Gastrocnemius medialis (tissue), 4 donors: ENCODE data around the gene ZNF592. TPM values are rescaled to one million over a fixed set of nuclear protein-coding genes. Genes with fewer than 3 reads are reported as not detected.

Experiments used
- ATAC-seq, 2 donors: fragments of 150-250 bp; one replicate each; pipeline ENCODE4 v1.9.1; 2016
- DNase-seq, 2 donors: peaks; one replicate each; pipeline ENCODE4 v3.0.0-alpha.2; 2019
- H3K27ac ChIP-seq, 4 donors: fragments of 200-600 bp; sonication (generic); 1 replicate in 1 of 4; 2 replicates in 3 of 4; pipeline ENCODE4 v1.5.1; 2016 to 2018; ENCODE audit warnings: mild to moderate bottlenecking in 2 of 4, moderate library complexity in 1 of 4
- H3K27me3 ChIP-seq, 3 donors: fragments of 200-600 bp; sonication (generic) in 2 of 3; 1 replicate in 1 of 3; 2 replicates in 2 of 3; pipeline versions ENCODE4 v1.5.1 to v1.6.0; 2016 to 2019; ENCODE audit warnings: mild to moderate bottlenecking in 1 of 3, moderate library complexity in 1 of 3
- H3K36me3 ChIP-seq, 2 donors: fragments of 200-600 bp; sonication (generic) in 1 of 2; one replicate each; pipeline ENCODE4 v1.5.1; 2017 to 2018
- H3K4me1 ChIP-seq, 2 donors: fragments of 200-600 bp; sonication (generic) in 1 of 2; one replicate each; pipeline ENCODE4 v1.5.1; 2016 to 2017; ENCODE audit warnings: mild to moderate bottlenecking in 2 of 2
- H3K4me3 ChIP-seq, 4 donors: fragments of 200-600 bp; sonication (generic) in 3 of 4; 1 replicate in 1 of 4; 2 replicates in 3 of 4; pipeline ENCODE4 v1.5.1; 2016 to 2019; ENCODE audit warnings: mild to moderate bottlenecking in 2 of 4
- H3K9me3 ChIP-seq, 3 donors: fragments of 200-600 bp; sonication (generic) in 2 of 3; 1 replicate in 1 of 3; 2 replicates in 2 of 3; pipeline ENCODE4 v1.5.1; 2016 to 2019
- POLR2A ChIP-seq, 2 donors: fragments of 450-650 bp; IDR thresholded peaks; one replicate each; pipeline ENCODE4 v1.6.1; 2017; ENCODE audit warnings: antibody characterized with exemption in 2 of 2, mild to moderate bottlenecking in 2 of 2, moderate library complexity in 2 of 2
- in situ Hi-C, 4 donors: fragments of 200-750 bp; cut with MboI; loops; one replicate each; pipeline versions ENCODE4 v1.15.0 to v1.8.0; 2017; ENCODE audit warnings: low sequenced_read_pairs in 4 of 4
- intact Hi-C: fragments of 100-400 bp; cut with DNase I; formaldehyde crosslinking; loops from one replicate; pipeline ENCODE4 v1.15.1; 2023; ENCODE audit warnings: low total_unique reads
- total RNA-seq, 4 donors: library from RNA; depleted of rRNA; stranded (reverse); fragments of >200 nt; gene quantifications; one replicate each; pipeline versions ENCODE4 v1.1.0 to v1.2.3, GENCODE V29; 2016
- TF ChIP-seq, protein P1 (sequence below), 5 experiments: fragments of 450-650 bp in 3 of 5; fragments of 200-600 bp in 2 of 5; sonication (generic) in 2 of 5; IDR thresholded peaks in 4 of 5; conservative IDR thresholded peaks in 1 of 5; 1 replicate in 4 of 5; 2 replicates in 1 of 5; pipeline ENCODE4 v1.5.1; 2016 to 2019; ENCODE audit warnings: antibody characterized with exemption in 5 of 5, mild to moderate bottlenecking in 3 of 5, moderate library complexity in 3 of 5

Gene ZNF592
- total RNA-seq, 4 donors from 2014 or later, result 30.0 to 49.2 (median 33.8) TPM

DNA sequence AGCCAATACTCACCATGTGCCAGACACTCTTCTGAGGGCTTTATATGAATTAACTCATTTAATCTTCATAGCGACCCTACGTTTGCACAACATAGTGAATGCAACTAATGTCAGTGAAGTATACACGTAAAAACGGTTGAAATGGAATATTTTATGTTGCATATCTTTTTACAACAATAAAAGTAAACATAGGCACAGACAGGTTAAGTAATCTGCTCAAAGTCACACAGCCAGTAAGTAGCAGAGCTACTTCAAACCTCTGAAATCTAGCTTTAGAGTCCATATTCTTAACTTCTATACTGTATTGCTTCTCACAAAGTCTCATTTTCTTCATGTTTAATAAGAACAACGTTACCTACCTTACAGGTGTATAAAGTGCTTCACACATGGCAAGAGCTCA lies 34.0 kb upstream of the ZNF592 start:
- intact Hi-C loops (no loop called here), in situ Hi-C loops (no loop called here)
- no peaks in the 10 kb centered on the region for H3K9me3 ChIP-seq
- H3K4me3 ChIP-seq, result peak overlapping the region in 2 of 4 donors; percentile 93 to 94
- H3K27ac ChIP-seq, result peak overlapping the region; percentile 95 to 97 (median 96)
- peaks cover 0 to 23% of the 10 kb centered on the region in 2 donors for H3K36me3 ChIP-seq
- peaks cover 29 to 30% of the 10 kb centered on the region in 2 donors for H3K4me1 ChIP-seq
- DNase-seq (no peak), ATAC-seq (no peak)
- no peaks in the 10 kb centered on the region for H3K27me3 ChIP-seq
- TF ChIP-seq, protein P1, sequence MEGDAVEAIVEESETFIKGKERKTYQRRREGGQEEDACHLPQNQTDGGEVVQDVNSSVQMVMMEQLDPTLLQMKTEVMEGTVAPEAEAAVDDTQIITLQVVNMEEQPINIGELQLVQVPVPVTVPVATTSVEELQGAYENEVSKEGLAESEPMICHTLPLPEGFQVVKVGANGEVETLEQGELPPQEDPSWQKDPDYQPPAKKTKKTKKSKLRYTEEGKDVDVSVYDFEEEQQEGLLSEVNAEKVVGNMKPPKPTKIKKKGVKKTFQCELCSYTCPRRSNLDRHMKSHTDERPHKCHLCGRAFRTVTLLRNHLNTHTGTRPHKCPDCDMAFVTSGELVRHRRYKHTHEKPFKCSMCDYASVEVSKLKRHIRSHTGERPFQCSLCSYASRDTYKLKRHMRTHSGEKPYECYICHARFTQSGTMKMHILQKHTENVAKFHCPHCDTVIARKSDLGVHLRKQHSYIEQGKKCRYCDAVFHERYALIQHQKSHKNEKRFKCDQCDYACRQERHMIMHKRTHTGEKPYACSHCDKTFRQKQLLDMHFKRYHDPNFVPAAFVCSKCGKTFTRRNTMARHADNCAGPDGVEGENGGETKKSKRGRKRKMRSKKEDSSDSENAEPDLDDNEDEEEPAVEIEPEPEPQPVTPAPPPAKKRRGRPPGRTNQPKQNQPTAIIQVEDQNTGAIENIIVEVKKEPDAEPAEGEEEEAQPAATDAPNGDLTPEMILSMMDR (IDR thresholded peaks at IDR 0.05 in 4 of 5, conservative IDR thresholded peaks at IDR 0.05 in 1 of 5), result no peak
- no peak for TF ChIP-seq POLR2A (IDR thresholded peaks at IDR 0.05)

DNA sequence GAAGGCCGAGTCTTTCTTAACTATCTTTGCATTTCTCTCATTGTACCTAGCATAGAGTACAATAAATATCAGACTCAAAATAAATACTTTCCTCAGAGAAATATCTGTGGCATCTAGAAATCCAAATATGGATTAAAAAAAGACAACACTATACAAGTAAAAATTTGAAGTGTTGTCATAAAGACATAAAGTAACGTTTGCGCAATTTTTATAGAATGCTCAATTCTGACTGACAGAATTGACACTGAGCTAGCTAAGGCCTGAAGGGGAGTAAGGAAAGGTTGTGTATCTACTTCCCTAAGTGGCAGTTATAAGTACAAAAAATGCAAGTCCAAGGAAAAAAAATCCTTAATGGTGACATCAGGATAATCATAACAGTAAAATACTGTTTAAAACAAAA lies 33.6 kb upstream of the ZNF592 start:
- no peak for DNase-seq
- ATAC-seq, result no peak
- Histone ChIP-seq H3K36me3 (peaks cover 0 to 19% of the 10 kb centered on the region in 2 donors), H3K9me3 (no peaks in the 10 kb centered on the region), H3K4me1 (peaks cover 29 to 30% of the 10 kb centered on the region in 2 donors), H3K27me3 (no peaks in the 10 kb centered on the region), H3K4me3 (peak overlapping the region; percentile 87 to 94 (median 90)), H3K27ac (peak overlapping the region; percentile 95 to 97 (median 96))
- intact Hi-C loops (loop anchor here (5.0 kb wide), 1 partner anchor 72 kb away; no protein-coding TSS in a partner anchor), in situ Hi-C loops (no loop called here)
- TF ChIP-seq, protein P1 (IDR thresholded peaks at IDR 0.05 in 4 of 5, conservative IDR thresholded peaks at IDR 0.05 in 1 of 5), result no peak
- no peak for TF ChIP-seq POLR2A (IDR thresholded peaks at IDR 0.05)

DNA sequence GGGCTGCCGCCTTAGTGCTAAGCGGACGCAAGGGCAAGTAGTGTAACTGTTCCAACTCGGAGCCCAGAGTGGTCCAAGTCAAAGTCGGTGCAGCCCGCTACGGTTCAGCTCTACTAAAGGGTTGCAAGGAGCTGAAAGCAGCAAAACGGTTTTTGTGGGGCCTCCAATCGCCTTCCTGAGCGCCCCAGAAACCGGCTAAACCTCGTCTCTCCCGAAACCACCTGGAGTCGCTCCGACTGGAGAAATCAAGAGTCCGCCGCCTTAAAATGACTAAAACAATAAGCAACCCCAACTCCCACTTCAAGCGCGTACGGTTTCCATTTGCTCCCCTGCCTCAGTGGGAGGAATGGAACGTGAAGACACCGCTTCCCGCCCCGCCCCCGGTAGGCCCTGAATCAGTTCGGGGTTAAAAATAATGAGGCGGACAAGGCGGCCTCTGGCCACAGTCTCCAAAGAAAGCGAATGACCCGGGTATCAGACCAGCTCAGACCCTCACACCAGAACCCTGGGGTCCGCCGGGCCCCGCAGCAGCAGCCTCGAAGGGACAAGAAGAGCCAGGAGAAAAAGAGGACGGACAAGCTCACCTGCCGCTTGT lies 32.9 kb upstream of the ZNF592 start:
- peaks cover 0 to 12% of the 10 kb centered on the region in 2 donors for H3K36me3 ChIP-seq
- no peaks in the 10 kb centered on the region for H3K27me3 ChIP-seq
- H3K4me1 ChIP-seq, result peaks cover 29 to 30% of the 10 kb centered on the region in 2 donors
- TF ChIP-seq, protein P1 (IDR thresholded peaks at IDR 0.05 in 4 of 5, conservative IDR thresholded peaks at IDR 0.05 in 1 of 5), result no peak
- TF ChIP-seq POLR2A (IDR thresholded peaks at IDR 0.05), result no peak
- peak overlapping the region; percentile 87 to 94 (median 90) for H3K4me3 ChIP-seq
- ATAC-seq (peak; percentile 26 to 31), DNase-seq (peak; percentile 7 to 23)
- in situ Hi-C loops (no loop called here), intact Hi-C loops (loop anchor here (1.0 to 5.0 kb wide), 5 partner anchors 33 to 101 kb away; partner anchors contain the start of genes ALPK3, NMB, WDR73 and ZNF592)
- peak overlapping the region; percentile 95 to 97 (median 96) for H3K27ac ChIP-seq
- no peaks in the 10 kb centered on the region for H3K9me3 ChIP-seq

DNA sequence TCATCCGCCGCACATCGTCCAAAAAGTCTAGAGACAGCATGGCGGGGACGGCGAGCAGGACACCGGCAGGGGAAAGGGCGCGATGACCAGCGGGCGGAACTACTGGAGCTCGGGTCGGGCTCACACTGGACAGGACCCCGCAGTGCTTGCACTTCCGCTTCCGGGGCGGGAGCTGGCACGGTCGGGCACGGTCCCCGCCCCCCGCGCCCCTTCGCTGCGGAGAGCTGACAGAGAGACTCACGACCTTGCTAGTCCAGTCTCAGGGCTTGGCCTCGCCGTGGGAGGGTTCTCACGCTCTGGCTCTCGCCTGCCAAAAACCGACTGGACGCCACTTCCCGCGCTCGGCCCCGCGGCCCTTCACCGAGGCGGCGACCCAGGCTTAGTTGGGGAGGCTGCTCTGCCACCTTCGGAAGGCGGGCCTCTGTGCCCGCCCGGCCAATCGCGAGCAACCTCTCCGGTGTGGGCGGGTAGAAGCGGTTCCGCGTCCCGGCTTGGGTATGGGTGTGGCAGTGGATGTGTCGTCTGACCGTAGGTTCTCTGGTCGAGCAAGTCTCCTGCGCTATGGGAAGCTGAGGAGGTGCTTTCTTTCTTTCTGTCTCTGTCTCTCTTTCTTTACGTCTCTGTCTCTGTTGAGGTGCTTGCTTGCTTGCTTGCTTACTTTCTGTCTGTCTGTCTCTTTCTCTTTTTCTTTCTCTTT lies 32.2 kb upstream of the ZNF592 start, which contains the start of gene SEC11A:
TSS of gene SEC11A (minus strand) at position 104 of the 697 bp plus-strand sequence. CDS start at position 40, 64 bp downstream.
- Histone ChIP-seq H3K36me3 (peaks cover 0 to 6% of the 10 kb centered on the region in 2 donors), H3K27me3 (no peaks in the 10 kb centered on the region), H3K27ac (peak within 1 kb of the TSS; percentile 95 to 97 (median 96)), H3K4me1 (peaks cover 29 to 30% of the 10 kb centered on the region in 2 donors), H3K9me3 (no peaks in the 10 kb centered on the region), H3K4me3 (peak within 1 kb of the TSS; percentile 87 to 94 (median 90))
- ATAC-seq (peak; percentile 95), DNase-seq (peak; percentile 95)
- intact Hi-C loops, result loop anchor here (1.0 to 5.0 kb wide), 5 partner anchors 32 to 101 kb away; partner anchors contain the start of genes ALPK3, NMB, WDR73 and ZNF592
- in situ Hi-C loops, result no loop called here
- peak; percentile 72 to 80 for TF ChIP-seq POLR2A (IDR thresholded peaks at IDR 0.05)
- TF ChIP-seq, protein P1 (IDR thresholded peaks at IDR 0.05 in 4 of 5, conservative IDR thresholded peaks at IDR 0.05 in 1 of 5), result no peak
